ENCODE results near the gene KRTAP10-7.
"Not testable (repeated sequence)": the region's sequence is repeated elsewhere in the genome, so short reads cannot be mapped to it uniquely, and the experiment has no call there.

KRTAP10-7 gene

DNA sequence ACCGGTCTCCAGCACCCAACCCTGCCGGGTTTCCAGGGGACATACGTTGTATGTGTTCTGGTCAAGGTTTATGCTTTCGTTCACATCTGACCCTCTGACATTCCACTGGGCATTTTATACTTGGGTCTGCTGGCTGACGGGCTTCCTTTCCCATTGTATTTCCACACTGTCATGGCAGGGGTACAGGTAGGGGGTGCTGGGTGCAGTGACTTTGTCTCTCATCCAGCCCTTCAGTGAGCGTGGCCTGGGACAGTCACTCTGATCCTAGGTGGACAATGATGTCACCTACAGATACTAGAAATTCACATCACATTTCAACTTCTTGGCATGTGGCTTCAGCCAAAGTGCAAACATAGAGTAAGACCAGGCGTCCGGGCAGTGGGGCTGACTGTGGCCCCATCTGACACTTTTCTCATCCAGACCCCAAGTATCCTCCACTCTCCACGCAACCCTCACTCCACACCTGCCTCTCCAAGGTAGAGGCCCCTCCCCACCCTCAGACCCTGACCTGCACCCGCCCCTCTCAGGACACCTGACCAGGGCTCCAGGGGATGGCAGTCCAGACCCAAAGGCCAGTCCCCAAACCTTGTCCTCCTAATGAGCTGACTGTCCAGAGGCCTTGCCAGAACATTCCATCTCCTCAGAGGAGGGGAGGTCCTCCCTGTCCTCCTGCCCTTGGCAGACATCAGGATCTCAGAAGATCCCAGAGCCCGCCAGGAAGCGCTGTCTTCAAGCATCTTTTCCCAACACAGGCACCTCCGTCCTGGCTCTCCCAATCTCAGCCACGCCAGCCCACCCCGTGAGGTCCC is 36.0 kb downstream of the KRTAP10-7 start:
- H3K4me3 ChIP-seq (ENCODE audit: low read depth, low read length) = no peak overlapping the region
- TF ChIP-seq, protein P1, sequence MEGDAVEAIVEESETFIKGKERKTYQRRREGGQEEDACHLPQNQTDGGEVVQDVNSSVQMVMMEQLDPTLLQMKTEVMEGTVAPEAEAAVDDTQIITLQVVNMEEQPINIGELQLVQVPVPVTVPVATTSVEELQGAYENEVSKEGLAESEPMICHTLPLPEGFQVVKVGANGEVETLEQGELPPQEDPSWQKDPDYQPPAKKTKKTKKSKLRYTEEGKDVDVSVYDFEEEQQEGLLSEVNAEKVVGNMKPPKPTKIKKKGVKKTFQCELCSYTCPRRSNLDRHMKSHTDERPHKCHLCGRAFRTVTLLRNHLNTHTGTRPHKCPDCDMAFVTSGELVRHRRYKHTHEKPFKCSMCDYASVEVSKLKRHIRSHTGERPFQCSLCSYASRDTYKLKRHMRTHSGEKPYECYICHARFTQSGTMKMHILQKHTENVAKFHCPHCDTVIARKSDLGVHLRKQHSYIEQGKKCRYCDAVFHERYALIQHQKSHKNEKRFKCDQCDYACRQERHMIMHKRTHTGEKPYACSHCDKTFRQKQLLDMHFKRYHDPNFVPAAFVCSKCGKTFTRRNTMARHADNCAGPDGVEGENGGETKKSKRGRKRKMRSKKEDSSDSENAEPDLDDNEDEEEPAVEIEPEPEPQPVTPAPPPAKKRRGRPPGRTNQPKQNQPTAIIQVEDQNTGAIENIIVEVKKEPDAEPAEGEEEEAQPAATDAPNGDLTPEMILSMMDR (IDR thresholded peaks at IDR 0.05; ENCODE audit: insufficient read depth, low read depth, low read length, missing control alignments) = no peak
- no peak for DNase-seq (ENCODE audit: low read depth)

DNA sequence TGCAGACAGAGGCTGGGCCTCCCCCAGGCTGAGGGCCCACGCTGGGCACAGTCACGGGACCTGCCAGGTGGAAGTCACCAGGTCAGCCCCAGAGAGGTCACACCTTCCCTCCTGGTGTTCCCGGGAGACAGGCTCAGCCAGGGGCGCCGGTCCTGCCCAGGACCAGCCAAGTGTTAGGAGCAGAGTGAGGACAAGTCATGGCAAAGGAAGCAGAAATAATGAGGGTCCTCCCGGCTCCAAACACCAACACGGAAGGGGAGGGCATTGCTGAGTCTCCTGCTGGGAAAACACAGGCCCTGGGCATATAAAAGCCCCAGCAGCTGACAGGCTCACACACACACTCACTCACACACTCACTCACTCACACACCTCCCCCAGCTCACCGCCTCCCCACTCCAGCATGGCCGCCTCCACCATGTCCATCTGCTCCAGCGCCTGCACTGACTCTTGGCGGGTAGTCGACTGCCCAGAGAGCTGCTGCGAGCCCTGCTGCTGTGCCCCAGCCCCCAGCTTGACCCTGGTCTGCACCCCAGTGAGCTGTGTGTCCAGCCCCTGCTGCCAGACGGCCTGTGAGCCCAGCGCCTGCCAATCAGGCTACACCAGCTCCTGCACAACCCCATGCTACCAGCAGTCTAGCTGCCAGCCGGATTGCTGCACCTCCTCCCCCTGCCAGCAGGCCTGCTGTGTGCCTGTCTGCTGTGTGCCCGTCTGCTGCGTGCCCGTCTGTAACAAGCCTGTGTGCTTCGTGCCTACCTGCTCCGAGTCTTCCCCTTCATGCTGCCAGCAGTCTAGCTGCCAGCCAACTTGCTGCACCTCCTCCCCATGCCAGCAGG is 36.8 kb downstream of the KRTAP10-7 start, which contains the start of gene KRTAP10-10:
KRTAP10-10 (plus strand) TSS at position 339 of the 833 bp plus-strand sequence; CDS start at position 401, 62 bp downstream.
- TF ChIP-seq, protein P1 (IDR thresholded peaks at IDR 0.05; ENCODE audit: insufficient read depth, low read depth, low read length, missing control alignments) = no peak
- DNase-seq (ENCODE audit: low read depth) = no peak

DNA sequence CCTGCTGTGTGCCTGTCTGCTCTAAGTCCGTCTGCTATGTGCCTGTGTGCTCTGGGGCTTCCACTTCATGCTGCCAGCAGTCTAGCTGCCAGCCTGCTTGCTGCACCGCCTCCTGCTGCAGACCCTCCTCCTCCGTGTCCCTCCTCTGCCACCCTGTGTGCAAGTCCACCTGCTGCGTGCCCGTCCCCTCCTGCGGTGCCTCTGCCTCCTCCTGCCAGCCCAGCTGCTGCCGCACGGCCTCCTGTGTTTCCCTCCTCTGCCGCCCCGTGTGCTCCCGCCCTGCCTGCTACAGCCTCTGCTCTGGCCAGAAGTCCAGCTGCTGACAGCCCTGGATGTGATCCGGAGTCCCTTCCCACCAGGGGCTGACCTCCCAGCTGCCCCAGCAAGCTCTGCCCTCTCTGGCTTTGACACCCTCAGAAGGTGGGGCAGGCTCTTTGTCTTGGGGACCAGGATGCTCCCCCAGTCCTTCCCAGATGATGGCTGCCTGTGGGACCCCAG is 37.5 kb downstream of the KRTAP10-7 start:
- not testable (repeated sequence) for DNase-seq (ENCODE audit: low read depth); H3K4me3 ChIP-seq (ENCODE audit: low read depth, low read length)

More for the DNA sequence above, 36.8 kb downstream of the KRTAP10-7 start, which contains the start of gene KRTAP10-10:
- no peak within 1 kb of the TSS for H3K4me3 ChIP-seq (ENCODE audit: low read depth, low read length)

DNA sequence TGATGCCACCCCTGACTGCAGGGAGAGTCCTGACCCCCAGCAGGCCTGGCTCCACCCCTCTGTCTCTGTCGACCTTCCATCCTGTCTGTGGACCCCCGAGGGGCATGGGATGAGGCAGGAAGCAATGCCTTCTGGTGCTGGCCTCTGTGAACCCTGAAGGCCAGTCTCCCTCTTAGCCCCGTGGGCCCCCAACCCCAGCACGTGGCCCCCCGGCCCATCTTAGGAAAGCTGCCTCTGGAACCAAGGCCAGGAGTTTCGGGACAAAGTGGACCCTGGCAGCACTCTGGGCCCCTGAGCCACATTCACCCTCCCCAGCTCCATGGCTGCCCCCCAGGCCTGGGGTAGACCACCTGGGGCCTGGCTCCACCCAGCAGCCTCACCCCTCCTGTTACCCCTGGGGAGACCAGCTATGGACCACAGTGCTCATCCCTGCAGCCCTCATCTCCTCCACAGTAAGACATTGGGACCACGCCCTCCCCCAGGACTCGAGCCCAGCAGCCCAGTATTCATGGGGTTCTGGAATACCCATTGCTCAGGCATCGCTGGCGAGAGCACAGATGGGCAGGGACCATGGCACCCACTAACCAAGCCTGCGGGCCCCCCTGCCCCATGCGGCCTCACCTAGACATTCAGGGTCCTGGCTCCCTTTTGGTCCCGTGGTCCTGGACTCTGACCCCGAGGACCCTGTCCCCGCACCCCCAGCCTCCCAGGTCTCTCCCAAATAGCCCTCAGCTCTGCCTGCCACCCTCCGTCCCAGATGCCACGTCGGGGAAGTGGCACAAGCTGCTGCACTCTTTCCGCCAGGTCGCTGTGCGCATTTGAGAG is 38.3 kb downstream of the KRTAP10-7 start:
- DNase-seq (ENCODE audit: low read depth); H3K4me3 ChIP-seq (ENCODE audit: low read depth, low read length): not testable (repeated sequence)

DNA sequence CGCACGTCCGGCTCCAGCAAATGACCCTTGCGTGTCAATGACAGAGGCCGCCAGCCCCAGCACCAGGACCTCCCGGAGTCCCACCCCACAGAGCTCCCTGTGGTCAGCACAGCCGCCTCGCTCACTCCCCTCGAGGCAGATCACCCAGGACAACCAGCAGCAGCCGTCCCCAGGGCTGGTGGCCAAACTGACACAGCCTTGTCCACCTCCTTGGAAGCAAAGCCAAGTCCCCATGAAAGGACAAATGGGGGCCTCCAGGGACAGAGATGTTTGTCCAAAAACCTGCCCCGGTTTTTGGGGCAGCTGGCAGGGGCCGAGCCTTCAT is 38.9 kb downstream of the KRTAP10-7 start:
- no peak for DNase-seq (ENCODE audit: low read depth)
- H3K4me3 ChIP-seq (ENCODE audit: low read depth, low read length) = no peak overlapping the region
- TF ChIP-seq, protein P1 (IDR thresholded peaks at IDR 0.05; ENCODE audit: insufficient read depth, low read depth, low read length, missing control alignments) = no peak

DNA sequence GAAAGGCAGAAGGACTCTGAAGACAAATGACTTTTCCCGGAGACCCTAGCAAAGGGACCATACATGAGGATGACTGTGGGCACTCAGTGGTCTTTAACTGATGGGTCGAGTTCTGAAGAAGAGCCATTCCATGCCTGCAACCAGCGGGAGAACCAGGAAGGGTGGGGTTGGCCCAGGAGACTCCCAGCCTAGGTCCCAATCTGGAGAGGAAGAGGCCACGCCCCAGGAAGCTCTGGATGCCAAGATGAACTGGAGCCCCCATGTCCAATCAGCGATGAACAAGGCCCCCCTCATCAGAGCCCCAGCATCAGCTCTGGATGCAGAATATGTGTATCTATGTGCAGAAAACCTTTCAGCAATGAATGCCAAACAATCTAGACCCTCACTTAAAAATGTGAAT is 40.4 kb downstream of the KRTAP10-7 start:
- TF ChIP-seq, protein P1 (IDR thresholded peaks at IDR 0.05; ENCODE audit: insufficient read depth, low read depth, low read length, missing control alignments) = no peak
- no peak overlapping the region for H3K4me3 ChIP-seq (ENCODE audit: low read depth, low read length)

DNA sequence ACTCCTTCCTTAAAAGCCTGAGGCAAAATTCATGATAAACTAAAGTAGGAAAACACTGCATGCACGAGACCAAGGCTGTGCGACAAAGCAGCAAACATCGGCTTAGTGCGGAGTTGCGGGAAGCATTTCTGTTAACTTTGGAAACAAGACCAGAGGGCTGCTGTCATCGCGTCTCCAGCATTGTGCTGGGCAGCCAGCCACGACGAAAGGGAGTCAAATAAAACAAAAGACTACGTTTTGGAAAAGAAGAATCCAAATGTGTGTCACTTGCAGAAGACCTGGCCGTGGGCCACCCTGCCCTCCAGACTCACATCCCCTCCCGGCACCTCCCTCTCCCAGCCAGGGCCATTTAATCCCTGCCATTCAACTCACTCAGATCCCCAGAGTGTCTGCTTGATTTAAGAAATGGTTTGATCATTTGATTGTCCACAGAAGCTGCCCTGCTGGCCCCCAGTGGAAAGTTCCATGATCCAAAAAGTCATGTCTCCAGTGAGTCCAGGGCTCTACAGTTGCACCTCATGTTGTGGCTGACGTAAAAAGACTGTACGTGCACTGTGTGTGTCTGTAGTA is 43.4 kb downstream of the KRTAP10-7 start:
- no peak overlapping the region for H3K4me3 ChIP-seq (ENCODE audit: low read depth, low read length)
- no peak for DNase-seq (ENCODE audit: low read depth)
- TF ChIP-seq, protein P1 (IDR thresholded peaks at IDR 0.05; ENCODE audit: insufficient read depth, low read depth, low read length, missing control alignments) = no peak

More for the DNA sequence above, 40.4 kb downstream of the KRTAP10-7 start:
- no peak for DNase-seq (ENCODE audit: low read depth)

Data from GM12865 (cell line).